Tibial artery (tissue), 4 donors: ENCODE measurements around the gene LACTB.
A peak's percentile ranks its signal among the peaks of the same experiment; 100 is the strongest.
"Not testable (repeated sequence)": the region's sequence is repeated elsewhere in the genome, so short reads cannot be mapped to it uniquely, and the experiment has no call there.

Source experiments
- DNase-seq, 2 donors: peaks; one replicate each; pipeline ENCODE4 v3.0.0-alpha.2; 2019
- H3K27ac ChIP-seq, 2 donors: fragments of 200-600 bp; sonication (generic) in 1 of 2; 1 replicate in 1 of 2; 2 replicates in 1 of 2; pipeline ENCODE4 v1.5.1; 2018 to 2019; ENCODE audit warnings: mild to moderate bottlenecking in 1 of 2
- H3K27me3 ChIP-seq, 2 donors: fragments of 200-600 bp; sonication (generic) in 1 of 2; one replicate each; pipeline versions ENCODE4 v1.5.1 to v1.6.0; 2016 to 2019
- H3K36me3 ChIP-seq, 3 donors: fragments of 200-600 bp; sonication (generic) in 2 of 3; one replicate each; pipeline ENCODE4 v1.5.1; 2016 to 2019; ENCODE audit warnings: mild to moderate bottlenecking in 2 of 3
- H3K4me1 ChIP-seq, 4 donors: fragments of 200-600 bp; sonication (generic) in 2 of 4; 1 replicate in 3 of 4; 2 replicates in 1 of 4; pipeline ENCODE4 v1.5.1; 2016 to 2019
- H3K4me3 ChIP-seq, 2 donors: fragments of 200-600 bp; sonication (generic) in 1 of 2; 1 replicate in 1 of 2; 2 replicates in 1 of 2; pipeline ENCODE4 v1.5.1; 2018 to 2019; ENCODE audit warnings: mild to moderate bottlenecking in 2 of 2
- H3K9me3 ChIP-seq, 3 donors: fragments of 200-600 bp; sonication (generic) in 1 of 3; one replicate each; pipeline ENCODE4 v1.5.1; 2016 to 2019
- CTCF ChIP-seq, 2 experiments: fragments of 200-600 bp in 1 of 2; fragments of 450-650 bp in 1 of 2; IDR thresholded peaks; one replicate each; pipeline ENCODE4 v1.5.1; 2017 to 2019; ENCODE audit warnings: antibody characterized with exemption in 2 of 2, mild to moderate bottlenecking in 1 of 2, moderate library complexity in 1 of 2
- intact Hi-C: fragments of 100-400 bp; cut with DNase I; formaldehyde crosslinking; loops from one replicate; pipeline ENCODE4 v1.15.0; 2023; ENCODE audit warnings: low total_unique reads

Gene LACTB

DNA sequence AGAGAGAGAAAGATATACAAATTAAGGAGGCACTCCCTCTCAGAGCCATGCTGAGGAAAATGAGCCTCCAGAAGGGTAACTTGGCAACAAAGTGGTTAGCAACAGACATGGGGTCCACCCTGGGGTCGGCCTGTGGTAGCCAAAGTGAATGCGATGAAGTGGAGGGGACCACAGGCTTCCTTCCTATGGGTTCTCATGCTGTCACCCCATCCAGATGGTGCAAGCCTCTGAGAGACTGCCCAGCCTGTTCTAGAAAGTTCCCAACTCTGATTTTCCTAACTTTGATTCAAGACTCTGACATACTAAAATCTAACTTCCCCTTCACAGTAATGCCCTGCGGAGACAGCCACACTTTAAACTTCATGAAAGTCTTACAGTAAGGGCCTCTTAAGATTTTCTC lies 18.2 kb upstream of the LACTB start:
- Histone ChIP-seq H3K27ac (no peak overlapping the region), H3K36me3 (no peaks in the 10 kb centered on the region), H3K27me3 (no peaks in the 10 kb centered on the region), H3K4me3 (no peak overlapping the region), H3K4me1 (peaks cover 0 to 22% (median 4%) of the 10 kb centered on the region in 4 donors), H3K9me3 (no peaks in the 10 kb centered on the region)
- no peak for DNase-seq
- no peak for TF ChIP-seq CTCF (IDR thresholded peaks at IDR 0.05)
- intact Hi-C loops = no loop called here

DNA sequence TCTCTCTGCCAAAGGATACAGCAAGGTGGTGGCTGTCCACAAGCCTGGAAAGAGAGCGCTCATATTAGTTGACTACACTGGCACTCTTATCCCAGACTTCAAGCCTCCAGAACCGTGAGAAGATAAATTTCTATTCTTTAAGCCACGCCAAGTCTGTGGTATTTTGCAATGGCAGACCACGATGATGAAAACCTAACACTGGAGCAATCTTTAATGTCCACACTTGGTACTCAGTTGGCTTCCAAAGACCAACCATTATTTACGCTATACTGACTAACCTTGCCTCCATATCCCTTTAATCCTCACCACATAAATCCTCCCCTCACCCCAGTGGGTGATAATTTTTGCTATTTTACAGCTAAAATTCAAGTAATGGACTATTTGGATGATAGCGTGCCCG lies 16.9 kb upstream of the LACTB start:
- no peak for TF ChIP-seq CTCF (IDR thresholded peaks at IDR 0.05)
- intact Hi-C loops = no loop called here
- Histone ChIP-seq H3K27ac (peak overlapping the region in 1 of 2 donors; percentile 26), H3K27me3 (no peaks in the 10 kb centered on the region), H3K4me3 (no peak overlapping the region), H3K36me3 (no peaks in the 10 kb centered on the region), H3K4me1 (peaks cover 0 to 28% (median 4%) of the 10 kb centered on the region in 4 donors), H3K9me3 (no peaks in the 10 kb centered on the region)
- DNase-seq = no peak

DNA sequence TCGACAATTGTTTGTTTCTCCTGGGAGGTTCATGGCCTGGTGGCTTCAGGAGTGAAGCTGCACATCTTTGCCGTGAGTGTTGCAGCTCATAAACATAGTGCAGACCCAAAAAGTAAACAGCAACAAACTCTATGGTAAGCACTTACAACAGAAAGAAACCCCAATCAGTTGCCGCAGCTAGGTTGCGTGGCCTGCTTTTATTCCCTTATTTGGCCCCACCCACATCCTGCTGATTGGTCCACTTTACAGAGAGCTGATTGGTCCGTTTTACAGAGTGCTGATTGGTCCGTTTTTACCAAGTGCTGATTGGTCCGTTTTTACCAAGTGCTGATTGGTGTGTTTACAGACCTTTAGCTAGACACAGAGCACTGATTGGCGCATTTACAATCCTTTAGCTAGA lies 16.3 kb upstream of the LACTB start:
- H3K9me3 ChIP-seq, DNase-seq, H3K36me3 ChIP-seq, H3K27me3 ChIP-seq, H3K4me3 ChIP-seq, intact Hi-C loops, H3K27ac ChIP-seq: not testable (repeated sequence)
- peaks cover 0 to 28% (median 4%) of the 10 kb centered on the region in 4 donors for H3K4me1 ChIP-seq

GRCh38 chr15:63107895-63108546 lies 13.6 kb upstream of the LACTB start:
- Histone ChIP-seq H3K4me1 (peaks cover 0 to 28% (median 4%) of the 10 kb centered on the region in 4 donors), H3K27ac (peak overlapping the region; percentile 29 to 55), H3K9me3 (no peaks in the 10 kb centered on the region), H3K4me3 (no peak overlapping the region), H3K36me3 (no peaks in the 10 kb centered on the region), H3K27me3 (no peaks in the 10 kb centered on the region)
- TF ChIP-seq CTCF (IDR thresholded peaks at IDR 0.05) = no peak
- peak in 1 of 2 donors; percentile 75 for DNase-seq
- intact Hi-C loops = no loop called here

DNA sequence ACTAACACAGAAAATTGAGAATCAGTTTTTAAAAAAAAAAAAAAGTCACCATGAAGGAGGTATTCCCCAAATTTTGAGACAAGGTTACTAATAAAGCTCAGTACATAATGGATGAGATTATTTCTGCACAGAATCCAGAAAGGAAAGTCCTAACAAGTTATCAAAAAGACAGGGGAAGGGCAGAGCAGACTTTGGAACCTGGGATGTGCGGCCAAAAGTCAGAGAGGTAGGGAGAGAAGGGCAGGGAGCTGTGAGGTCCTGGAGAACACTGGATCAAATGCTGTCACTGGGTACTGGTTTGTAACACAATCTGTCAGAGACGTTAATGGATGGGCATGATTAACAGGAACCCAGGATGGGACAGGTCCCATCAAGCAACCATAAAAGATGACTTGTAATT lies 12.2 kb upstream of the LACTB start:
- Histone ChIP-seq H3K36me3 (no peaks in the 10 kb centered on the region), H3K9me3 (no peaks in the 10 kb centered on the region), H3K4me1 (peaks cover 0 to 23% (median 4%) of the 10 kb centered on the region in 4 donors), H3K27me3 (no peaks in the 10 kb centered on the region), H3K27ac (no peak overlapping the region), H3K4me3 (no peak overlapping the region)
- no peak for TF ChIP-seq CTCF (IDR thresholded peaks at IDR 0.05)
- intact Hi-C loops = no loop called here
- DNase-seq = no peak

- no peak for DNase-seq
- no peaks in the 10 kb centered on the region for H3K9me3 ChIP-seq
- intact Hi-C loops = no loop called here
- no peak for TF ChIP-seq CTCF (IDR thresholded peaks at IDR 0.05)
- no peaks in the 10 kb centered on the region for H3K27me3 ChIP-seq
- H3K4me3 ChIP-seq = no peak overlapping the region
- H3K36me3 ChIP-seq = no peaks in the 10 kb centered on the region
- peaks cover 0 to 19% (median 4%) of the 10 kb centered on the region in 4 donors for H3K4me1 ChIP-seq
- no peak overlapping the region for H3K27ac ChIP-seq
Observed at GRCh38 chr15:63109920-63110319, 11.7 kb upstream of the LACTB start.
